GM12878 (cell line): ENCODE data around the gene CHCHD6. TPM values are rescaled to one million over a fixed set of nuclear protein-coding genes. Genes with fewer than 3 reads are reported as not detected.

Experiments used
- ATAC-seq: fragments of 200-7000 bp; cut with Tn5 transposase; 3 replicates; pipeline ENCODE4 v1.9.1; 2020; ENCODE audit warnings: mild to moderate bottlenecking, moderate library complexity
- BruUV-seq: library from RNA; stranded (reverse); fragments of 400-500 nt; replicated peaks from 2 replicates; lab custom pipeline; 2021; lab: Mats Ljungman, UMichigan
- CTCF ChIA-PET: fragments of 300-600 bp; sonication (Branson Sonifier 250); formaldehyde crosslinking; extraction: SDS; loops from one replicate; lab custom pipeline; 2021; ENCODE audit warnings: inconsistent platforms; lab: Yijun Ruan, JAX
- POLR2A ChIA-PET: fragments of 350-600 bp; formaldehyde crosslinking; extraction: SDS; loops from one replicate; lab custom pipeline; 2021; ENCODE audit warnings: inconsistent platforms; lab: Charles Lee
- RAD21 ChIA-PET: fragments of 300-600 bp; sonication (Branson Sonifier 250); formaldehyde crosslinking; loops from one replicate; lab custom pipeline; 2023; ENCODE audit warnings: antibody characterized with exemption; ENCODE audit not compliant: unreplicated experiment; lab: Charles Lee
- SMC1A ChIA-PET: fragments of 300-600 bp; sonication (Branson Sonifier 250); formaldehyde crosslinking; loops from one replicate; lab custom pipeline; 2023; ENCODE audit not compliant: unreplicated experiment, uncharacterized antibody; lab: Charles Lee
- DNase-seq: peaks from one replicate; pipeline ENCODE4 v3.0.0-alpha.2; 2011; ENCODE audit warnings: low read depth, low spot score
- FAIRE-seq: peaks from 3 replicates; lab custom pipeline; 2011; peaks lifted over from hg19 to GRCh38; lab: Jason Lieb, UNC
- H2AFZ ChIP-seq: 2 replicates; pipeline ENCODE4 v1.6.0; 2011; ENCODE audit warnings: low read depth, low read length, control low read depth; ENCODE audit not compliant: control insufficient read depth
- H3K27ac ChIP-seq: 2 replicates; pipeline ENCODE4 v1.5.1; 2011; ENCODE audit warnings: control low read depth; ENCODE audit not compliant: control insufficient read depth, insufficient read depth
- H3K27me3 ChIP-seq, 2 experiments: replicated peaks in 1 of 2; 2 replicates each; pipeline versions ENCODE4 v1.6.0 to v1.6.1; 2011; ENCODE audit warnings: low read length in 1 of 2; ENCODE audit not compliant: control insufficient read depth in 2 of 2, insufficient read depth in 2 of 2
- H3K36me3 ChIP-seq, 2 experiments: 2 replicates each; pipeline ENCODE4 v1.5.1; 2011; ENCODE audit warnings: low read length in 1 of 2; ENCODE audit not compliant: control insufficient read depth in 2 of 2, insufficient read depth in 2 of 2
- H3K4me1 ChIP-seq: 2 replicates; pipeline ENCODE4 v1.6.1; 2011; ENCODE audit warnings: mild to moderate bottlenecking, low read length, moderate library complexity, mixed read lengths; ENCODE audit not compliant: control insufficient read depth, insufficient read depth
- H3K4me2 ChIP-seq: 2 replicates; pipeline ENCODE4 v1.6.0; 2011; ENCODE audit warnings: control low read depth; ENCODE audit not compliant: control insufficient read depth, insufficient read depth
- H3K4me3 ChIP-seq: fragments of 200-600 bp; sonication (generic); 2 replicates; pipeline ENCODE4 v1.5.1; 2016
- H3K79me2 ChIP-seq: 2 replicates; pipeline ENCODE4 v1.6.0; 2011; ENCODE audit warnings: low read length; ENCODE audit not compliant: control insufficient read depth, insufficient read depth
- H3K9ac ChIP-seq: 2 replicates; pipeline ENCODE4 v1.8.0; 2011; ENCODE audit warnings: low read length, control low read depth, mixed read lengths; ENCODE audit not compliant: control insufficient read depth, insufficient read depth
- H3K9me3 ChIP-seq: replicated peaks from 3 replicates; pipeline ENCODE4 v1.5.1; 2011; ENCODE audit warnings: mild to moderate bottlenecking, low read length; ENCODE audit not compliant: control insufficient read depth, insufficient read depth
- H4K20me1 ChIP-seq: 2 replicates; pipeline ENCODE4 v1.6.0; 2011; ENCODE audit not compliant: control insufficient read depth, insufficient read depth
- BACH1 ChIP-seq: fragments of 450-650 bp; IDR thresholded peaks from 2 replicates; pipeline ENCODE4 v1.6.1; 2017; ENCODE audit warnings: mild to moderate bottlenecking, borderline replicate concordance
- BHLHE40 ChIP-seq, 2 experiments: fragments of 450-650 bp in 1 of 2; IDR thresholded peaks; 2 replicates each; pipeline ENCODE4 v1.6.1; 2011 to 2017; ENCODE audit warnings: low read depth in 2 of 2, borderline replicate concordance in 1 of 2, improper control_type of control experiment in 1 of 2, low read length in 1 of 2, mild to moderate bottlenecking in 1 of 2
- CBX3 ChIP-seq: fragments of 200-600 bp; sonication (generic); IDR thresholded peaks from 2 replicates; pipeline ENCODE4 v1.6.1; 2016; ENCODE audit warnings: low read depth, borderline replicate concordance
- CTCF ChIP-seq, 3 experiments: IDR thresholded peaks in 2 of 3; conservative IDR thresholded peaks in 1 of 3; 2 replicates each; pipeline ENCODE4 v1.5.1; 2011; ENCODE audit warnings: low read depth in 3 of 3, low read length in 3 of 3, mild to moderate bottlenecking in 3 of 3, control low read depth in 2 of 3, moderate library complexity in 2 of 3, inconsistent platforms in 1 of 3, mixed read lengths in 1 of 3; ENCODE audit not compliant: control insufficient read depth in 2 of 3, insufficient read depth in 1 of 3; ENCODE audit errors: extremely low read depth in 1 of 3
- EGR1 ChIP-seq, 2 experiments: IDR thresholded peaks; 1 replicate in 1 of 2; 2 replicates in 1 of 2; pipeline ENCODE4 v1.6.1; 2011 to 2012; ENCODE audit warnings: low read depth in 2 of 2, low read length in 2 of 2, borderline replicate concordance in 1 of 2, mild to moderate bottlenecking in 1 of 2, moderate library complexity in 1 of 2
- EZH2 ChIP-seq: IDR thresholded peaks from 2 replicates; pipeline ENCODE4 v1.6.1; 2012; ENCODE audit warnings: low read depth, mild to moderate bottlenecking, control low read depth, inconsistent platforms, low read length, borderline replicate concordance; ENCODE audit not compliant: control insufficient read depth
- HDAC6 ChIP-seq: fragments of 200-600 bp; sonication (generic); IDR thresholded peaks from one replicate; pipeline ENCODE4 v1.8.0; 2017; ENCODE audit warnings: antibody characterized with exemption; ENCODE audit not compliant: unreplicated experiment
- HSF1 ChIP-seq: fragments of 150-350 bp; IDR thresholded peaks from 2 replicates; pipeline ENCODE4 v1.6.1; 2014; ENCODE audit warnings: mild to moderate bottlenecking, low read depth, low read length
- IKZF1 ChIP-seq: fragments of 450-650 bp; conservative IDR thresholded peaks from 2 replicates; pipeline ENCODE4 v1.6.1; 2017; ENCODE audit warnings: antibody characterized with exemption, mild to moderate bottlenecking
- MAX ChIP-seq: IDR thresholded peaks from 2 replicates; pipeline ENCODE4 v1.6.1; 2012; ENCODE audit warnings: low read depth, low read length, improper control_type of control experiment
- NFYB ChIP-seq: IDR thresholded peaks from 2 replicates; pipeline ENCODE4 v1.6.1; 2011; ENCODE audit warnings: low read depth, mild to moderate bottlenecking, low read length, improper control_type of control experiment, moderate library complexity; ENCODE audit not compliant: insufficient read depth
- NRF1 ChIP-seq: conservative IDR thresholded peaks from 2 replicates; pipeline ENCODE4 v1.6.1; 2011; ENCODE audit warnings: mild to moderate bottlenecking, low read depth, low read length, improper control_type of control experiment
- POLR2A ChIP-seq: IDR thresholded peaks from 2 replicates; pipeline ENCODE4 v1.6.1; 2011; ENCODE audit warnings: low read depth, mild to moderate bottlenecking, low read length
- SUZ12 ChIP-seq: fragments of 200-600 bp; sonication (generic); IDR thresholded peaks from one replicate; pipeline ENCODE4 v1.6.1; 2018; ENCODE audit warnings: antibody characterized with exemption, mild to moderate bottlenecking; ENCODE audit not compliant: unreplicated experiment
- TAF1 ChIP-seq: IDR thresholded peaks from 2 replicates; pipeline ENCODE4 v1.6.1; 2011; ENCODE audit warnings: mild to moderate bottlenecking, low read depth, low read length, borderline replicate concordance
- ZNF592 ChIP-seq: fragments of 450-650 bp; IDR thresholded peaks from 2 replicates; pipeline ENCODE4 v1.6.1; 2017; ENCODE audit warnings: mild to moderate bottlenecking, moderate library complexity
- WGBS: methylation state at CpG from one replicate; pipeline ENCODE4 v1.1.6; 2016; ENCODE audit warnings: low lambda C conversion rate; ENCODE audit not compliant: insufficient replicate concordance, insufficient coverage; ENCODE audit errors: missing lambda C conversion rate; 5-methylcytosine and 5-hydroxymethylcytosine counted together
- in situ Hi-C: fragments of 300-500 bp; cut with MboI; formaldehyde crosslinking; loops from 9 replicates; pipeline ENCODE4 v1.14.3; 2018; ENCODE audit warnings: mixed read lengths
- intact Hi-C: fragments of 100-400 bp; cut with micrococcal nuclease; formaldehyde crosslinking; loops from one replicate; pipeline ENCODE4 v1.14.2; 2022; ENCODE audit not compliant: unreplicated experiment
- polyA plus RNA-seq, 11 experiments: library from polyadenylated mRNA; depleted of rRNA in 4 of 11; unstranded in 6 of 11; stranded (reverse) in 5 of 11; fragments of >200 nt; fragmentation: Nextera tagmentation in 4 of 11; fragmentation: Illumina TruSeq in 1 of 11; extraction: Ambion mirVana in 4 of 11; extraction: Trizol in 1 of 11; gene quantifications; 1 replicate in 1 of 11; 2 replicates in 10 of 11; pipeline versions ENCODE4 v1.2.1 to v1.2.3, GENCODE V29; 2011 to 2016; ENCODE audit warnings: inconsistent platforms in 2 of 11, missing spikeins in 2 of 11, low read depth in 1 of 11
- total RNA-seq, 4 experiments: library from RNA; depleted of rRNA in 3 of 4; stranded (reverse); fragments of >200 nt in 3 of 4; fragmentation: Illumina TruSeq in 1 of 4; extraction: Trizol in 1 of 4; gene quantifications; 2 replicates each; pipeline versions ENCODE4 v1.2.1 to v1.2.3, GENCODE V29; 2013 to 2021

CHCHD6 gene
- total and polyA plus RNA-seq, 10 of the 15 experiments (the other 5 are each of a cell fraction or from before 2014, with no cell fraction given) = 2.7 to 16.7 (median 12.3) TPM

GRCh38 chr3:126970101-126970500 lies 266.1 kb downstream of the CHCHD6 start:
- Histone ChIP-seq H2AFZ (no peak overlapping the region), H3K4me1 (no peaks in the 10 kb centered on the region), H3K27ac (no peak overlapping the region), H3K9me3 (peaks cover 6% of the 10 kb centered on the region), H4K20me1 (no peaks in the 10 kb centered on the region), H3K36me3 (no peaks in the 10 kb centered on the region), H3K9ac (no peak overlapping the region), H3K79me2 (no peaks in the 10 kb centered on the region), H3K4me3 (no peak overlapping the region), H3K27me3 (peaks cover 0 to 3% of the 10 kb centered on the region in 2 experiments; a peak in 1 of 4 replicates), H3K4me2 (no peak overlapping the region)
- FAIRE-seq = no peak
- no TSS peak for BruUV-seq
- CTCF ChIA-PET = interaction anchor here (1.4 kb wide), 1 partner anchor 218 kb away, joined by 4 read pairs; no protein-coding TSS in a partner anchor
- RAD21 ChIA-PET = interaction anchor here (0.6 to 0.9 kb wide), 3 partner anchors 11 to 485 kb away, joined by 3 read pairs; no protein-coding TSS in a partner anchor
- ATAC-seq = no peak; the same call in 2 of the 3 replicates
- intact Hi-C loops (no loop called here), in situ Hi-C loops (no loop called here)
- WGBS = 33% methylated on average over 5 of the region's 5 CpGs
- SMC1A ChIA-PET = interaction anchor here (1.2 to 1.4 kb wide), 4 partner anchors 9 to 59 kb away, joined by 3 to 4 read pairs (median 4); no protein-coding TSS in a partner anchor
- DNase-seq = no peak
- POLR2A ChIA-PET = interaction anchor here (0.6 kb wide), 1 partner anchor 496 kb away, joined by 3 read pairs; no protein-coding TSS in a partner anchor
- TF ChIP-seq BHLHE40 (IDR thresholded peaks at IDR 0.05; ENCODE audit: borderline replicate concordance in 1 of 2, low read depth in 2 of 2, low read length in 1 of 2) = no peak
- no peak for TF ChIP-seq POLR2A
- no peak for TF ChIP-seq ZNF592
- TF ChIP-seq MAX = no peak
- no peak for TF ChIP-seq NRF1
- TF ChIP-seq IKZF1 = no peak
- TF ChIP-seq EGR1 (IDR thresholded peaks at IDR 0.05; ENCODE audit: borderline replicate concordance in 1 of 2, low read depth in 2 of 2, low read length in 2 of 2) = no peak
- no peak for TF ChIP-seq HDAC6
- no peak for TF ChIP-seq CTCF (IDR thresholded peaks at IDR 0.05 in 2 of 3, conservative IDR thresholded peaks at IDR 0.05 in 1 of 3; ENCODE audit: control insufficient read depth in 2 of 3, extremely low read depth in 1 of 3, insufficient read depth in 1 of 3, low read depth in 3 of 3, low read length in 3 of 3)
- TF ChIP-seq CBX3 = no peak
- no peak for TF ChIP-seq TAF1
- TF ChIP-seq SUZ12 = no peak
- no peak for TF ChIP-seq NFYB
- TF ChIP-seq EZH2 = no peak
- no peak for TF ChIP-seq HSF1
- TF ChIP-seq BACH1 = no peak
